Cortex of kidney (tissue), 1 donor: Measurements from ENCODE around the gene TNPO3.

ENCODE experiments used
- DNase-seq: peaks from one replicate; lab custom pipeline; 2025; lab: John Stamatoyannopoulos, UW

Gene TNPO3

DNA sequence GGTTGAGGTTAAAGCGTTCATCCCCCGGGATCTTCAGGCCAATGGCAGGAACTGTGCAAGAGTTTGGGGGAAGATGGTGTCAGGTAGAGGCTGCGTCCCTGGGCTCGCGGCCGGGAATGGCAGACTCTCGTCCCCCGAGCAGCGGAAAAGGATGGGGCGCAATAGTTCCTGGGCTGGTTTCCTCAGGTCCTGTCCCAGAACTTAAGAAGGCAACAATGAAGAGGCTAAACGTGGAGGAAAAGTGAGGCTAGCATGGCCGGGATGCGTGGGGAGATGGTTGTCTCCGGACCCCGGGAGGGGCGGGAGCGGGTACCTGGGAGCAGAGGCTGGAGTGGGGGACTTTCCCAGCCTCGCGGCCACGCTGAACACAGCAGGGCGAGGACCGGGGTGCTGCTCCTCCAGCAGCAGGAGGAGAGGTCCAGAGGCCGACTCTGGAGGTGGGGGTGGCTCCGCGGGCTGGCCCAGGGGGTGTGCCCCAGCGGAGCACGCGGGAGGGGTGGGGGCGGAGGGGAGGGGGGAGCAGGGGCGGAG is 116.3 kb downstream of the TNPO3 start:
- no peak for DNase-seq

DNA sequence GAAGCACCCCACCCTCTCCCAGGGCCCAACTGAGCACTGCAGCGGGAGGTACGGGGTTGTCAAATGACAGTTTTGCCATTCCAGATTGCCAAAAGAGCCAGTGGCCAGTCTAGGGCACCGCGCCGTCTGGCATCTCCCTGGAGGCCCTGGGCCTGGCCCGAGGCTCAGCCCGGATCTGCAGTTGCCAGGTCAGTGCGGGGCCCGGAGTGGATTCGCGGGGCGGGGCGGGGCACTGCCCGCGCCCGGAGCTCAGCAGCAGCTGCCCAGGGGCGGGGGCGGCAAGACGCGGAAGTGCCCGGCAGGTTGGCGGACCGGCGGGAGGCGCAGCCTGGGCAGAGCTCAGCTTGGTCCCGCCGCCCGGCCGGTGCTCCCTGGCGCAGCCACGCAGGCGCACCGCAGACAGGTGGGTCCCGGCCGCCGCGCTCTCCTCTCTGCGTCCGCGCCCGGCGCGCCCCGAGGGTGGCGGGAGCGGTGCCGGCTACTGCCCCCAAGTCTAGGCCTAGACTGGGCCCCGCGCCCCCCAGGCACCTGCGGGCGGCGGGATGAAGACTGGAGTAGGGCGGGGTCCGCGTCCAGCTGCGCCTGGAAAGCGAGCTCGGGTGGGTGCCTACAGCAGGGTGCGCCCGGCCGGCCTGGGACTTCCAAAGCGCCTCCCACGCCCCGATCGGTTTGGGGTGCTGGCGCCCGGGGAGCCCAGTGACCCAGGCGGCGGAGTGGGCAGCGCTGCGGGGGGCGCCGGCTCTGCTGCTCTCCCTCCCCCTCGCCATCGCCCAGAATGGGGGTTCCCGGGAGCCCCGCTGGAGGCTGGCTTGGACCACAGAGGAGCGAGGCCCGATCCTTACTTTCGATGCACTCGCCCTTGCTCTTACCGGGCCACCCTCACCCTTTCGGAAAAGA is 117.0 kb downstream of the TNPO3 start, which contains the start of gene IRF5:
Gene IRF5, plus strand, starts transcription at position 281 of the 897 bp plus-strand sequence. CDS start 4,155 bp downstream, outside the sequence.
- no peak for DNase-seq

DNA sequence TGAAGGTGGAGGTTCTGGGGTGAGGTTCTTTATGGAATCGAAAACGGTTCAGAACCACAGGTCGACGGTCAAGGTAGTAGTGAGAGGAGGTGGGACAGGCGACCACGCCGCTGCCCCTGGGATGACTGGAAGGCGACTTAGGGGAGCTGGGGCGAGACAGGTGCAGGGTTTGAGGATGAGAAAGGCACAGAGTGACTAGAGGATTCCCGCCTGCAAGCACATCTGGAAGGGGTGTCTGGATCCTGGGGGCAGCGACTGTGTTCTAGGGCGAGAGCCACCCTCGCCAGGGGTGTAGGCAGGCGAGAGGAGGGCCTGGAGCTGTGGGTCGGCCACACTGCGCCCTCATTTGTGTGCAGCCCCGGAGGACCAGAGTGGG is 117.7 kb downstream of the TNPO3 start:
- no peak for DNase-seq

DNA sequence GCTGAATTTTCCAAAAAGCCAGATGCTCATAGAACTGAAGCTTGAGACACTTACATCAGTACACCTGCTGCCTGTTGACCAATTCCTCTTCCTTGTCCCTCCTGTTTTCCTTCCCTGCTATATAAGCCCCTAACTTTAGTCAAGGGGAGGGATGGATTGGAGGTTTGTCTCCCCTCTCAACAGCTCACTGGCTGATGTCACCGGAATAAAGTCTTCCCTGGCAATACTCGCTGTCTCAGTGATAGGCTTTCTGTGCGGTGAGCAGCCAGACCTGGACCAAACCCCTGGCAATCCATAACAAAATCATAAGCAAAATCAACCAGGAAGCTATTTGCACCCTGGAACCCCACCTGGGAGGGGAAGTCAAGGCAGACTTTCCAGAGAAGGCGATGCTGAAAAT is 118.1 kb downstream of the TNPO3 start:
- DNase-seq = no peak

DNA sequence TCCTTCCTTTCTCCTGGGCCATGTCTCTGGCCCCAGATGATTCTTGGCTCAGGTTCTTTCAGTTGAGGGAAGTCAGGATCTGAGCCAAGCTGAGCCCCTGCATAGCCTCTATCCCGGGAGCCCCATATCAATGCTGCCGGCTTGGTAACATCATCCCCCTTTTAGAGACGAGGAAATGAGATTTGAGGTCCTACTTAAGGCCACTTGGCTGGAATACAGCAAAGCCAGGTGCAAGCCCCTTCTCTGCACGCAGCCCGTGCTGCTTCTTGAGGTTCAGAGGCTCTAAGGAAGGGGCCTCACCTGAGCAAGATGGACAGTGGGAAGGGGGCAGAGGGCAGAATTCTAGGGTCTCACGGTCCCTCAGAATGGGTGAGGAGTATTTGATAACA is 119.6 kb downstream of the TNPO3 start:
- DNase-seq = no peak

DNA sequence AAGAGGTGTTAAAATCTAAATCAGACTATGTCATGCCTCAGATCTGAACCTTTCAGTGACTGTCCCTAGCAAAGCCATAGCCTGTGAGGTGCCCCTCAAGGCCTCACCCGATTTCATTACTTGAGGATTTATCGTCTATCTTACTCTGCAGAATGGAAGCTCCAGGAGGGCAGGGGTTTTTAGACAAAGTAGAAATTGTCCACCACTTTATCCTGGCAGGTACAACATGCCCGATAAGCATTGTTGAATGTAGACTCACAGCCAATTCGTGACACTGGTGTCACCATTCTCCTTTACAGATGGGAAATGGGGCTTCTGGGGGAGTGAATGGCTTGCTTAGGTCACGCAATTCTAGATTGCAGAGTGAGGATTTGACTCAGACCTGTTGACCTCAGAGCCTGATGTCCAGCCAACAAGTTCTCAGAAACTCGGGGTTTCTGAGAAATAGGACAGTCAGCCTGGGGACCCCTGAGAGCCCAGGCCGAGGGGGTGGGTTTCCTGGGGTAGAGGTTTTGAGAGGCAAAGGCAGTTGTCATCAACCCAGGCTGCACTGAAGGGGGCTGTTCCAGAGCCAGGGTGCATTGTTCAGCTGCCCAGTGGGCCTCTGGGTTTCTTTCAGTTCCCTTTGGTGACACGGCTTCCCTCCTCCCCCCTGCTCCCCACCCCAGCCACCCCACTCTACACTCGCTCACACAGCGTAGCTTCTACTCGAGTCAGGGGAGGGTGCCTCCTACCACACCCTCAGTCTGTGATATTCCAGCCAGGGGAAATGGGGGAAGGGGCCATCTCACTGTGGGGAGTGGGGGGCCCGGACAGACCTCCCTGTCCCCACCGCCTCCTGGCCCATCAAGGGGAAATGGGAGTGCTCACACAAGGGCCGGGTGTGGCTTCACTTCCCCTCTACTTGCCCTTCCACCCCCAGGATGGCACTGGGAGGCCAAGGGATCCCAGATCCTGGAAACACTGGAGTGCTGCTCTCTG is 120.3 kb downstream of the TNPO3 start:
- DNase-seq = no peak

DNA sequence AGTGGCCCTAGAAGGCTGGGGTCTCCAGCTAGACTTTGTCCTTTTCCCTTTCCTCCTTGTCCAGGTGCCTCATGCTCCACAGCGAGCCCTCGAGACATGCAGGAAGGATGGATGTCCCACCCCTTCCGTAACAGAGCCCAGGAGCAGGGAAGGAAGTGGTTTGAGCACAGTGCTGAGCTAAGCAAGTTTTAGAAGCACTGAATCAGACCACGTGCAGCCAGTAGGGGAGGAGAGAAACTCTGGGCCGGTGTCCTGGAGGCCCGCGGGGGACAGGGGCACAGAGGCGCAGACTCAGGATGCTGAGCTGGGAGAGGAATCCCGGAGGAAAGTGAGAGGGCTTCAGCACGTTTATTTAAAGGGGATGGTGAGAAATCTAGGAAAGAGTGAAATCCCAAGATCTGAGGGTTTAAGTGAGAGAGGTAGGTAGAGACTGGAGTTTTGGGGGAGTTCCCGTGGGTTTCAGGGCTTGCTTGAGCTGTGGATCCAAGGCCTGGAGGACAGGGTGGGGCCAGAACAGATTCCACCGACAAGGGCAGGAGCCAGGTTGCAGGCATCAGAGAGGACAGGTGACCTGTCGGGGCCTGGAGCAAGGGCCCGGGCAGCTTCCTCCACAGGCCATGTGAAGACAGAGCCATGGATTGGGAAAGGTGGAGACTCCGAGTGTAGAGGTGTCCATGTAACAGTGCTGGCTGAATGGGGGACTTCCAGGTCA is 121.6 kb downstream of the TNPO3 start:
- no peak for DNase-seq

DNA sequence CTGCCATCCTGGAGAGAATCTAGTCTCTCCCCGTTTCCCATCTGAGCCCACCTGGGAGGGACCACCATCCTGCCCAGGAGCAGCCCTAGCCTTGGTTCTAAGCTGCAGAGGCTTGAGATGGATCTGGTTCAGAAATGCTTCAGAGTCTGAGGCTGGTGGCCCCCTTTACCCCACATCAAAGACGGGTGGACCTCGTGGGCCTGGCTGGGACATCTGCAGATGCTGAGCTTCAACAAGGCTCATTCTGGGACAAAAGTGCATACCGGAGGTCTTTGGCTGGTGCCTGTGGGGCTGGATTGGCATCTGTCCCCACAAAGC is 122.1 kb downstream of the TNPO3 start:
- DNase-seq = no peak

DNA sequence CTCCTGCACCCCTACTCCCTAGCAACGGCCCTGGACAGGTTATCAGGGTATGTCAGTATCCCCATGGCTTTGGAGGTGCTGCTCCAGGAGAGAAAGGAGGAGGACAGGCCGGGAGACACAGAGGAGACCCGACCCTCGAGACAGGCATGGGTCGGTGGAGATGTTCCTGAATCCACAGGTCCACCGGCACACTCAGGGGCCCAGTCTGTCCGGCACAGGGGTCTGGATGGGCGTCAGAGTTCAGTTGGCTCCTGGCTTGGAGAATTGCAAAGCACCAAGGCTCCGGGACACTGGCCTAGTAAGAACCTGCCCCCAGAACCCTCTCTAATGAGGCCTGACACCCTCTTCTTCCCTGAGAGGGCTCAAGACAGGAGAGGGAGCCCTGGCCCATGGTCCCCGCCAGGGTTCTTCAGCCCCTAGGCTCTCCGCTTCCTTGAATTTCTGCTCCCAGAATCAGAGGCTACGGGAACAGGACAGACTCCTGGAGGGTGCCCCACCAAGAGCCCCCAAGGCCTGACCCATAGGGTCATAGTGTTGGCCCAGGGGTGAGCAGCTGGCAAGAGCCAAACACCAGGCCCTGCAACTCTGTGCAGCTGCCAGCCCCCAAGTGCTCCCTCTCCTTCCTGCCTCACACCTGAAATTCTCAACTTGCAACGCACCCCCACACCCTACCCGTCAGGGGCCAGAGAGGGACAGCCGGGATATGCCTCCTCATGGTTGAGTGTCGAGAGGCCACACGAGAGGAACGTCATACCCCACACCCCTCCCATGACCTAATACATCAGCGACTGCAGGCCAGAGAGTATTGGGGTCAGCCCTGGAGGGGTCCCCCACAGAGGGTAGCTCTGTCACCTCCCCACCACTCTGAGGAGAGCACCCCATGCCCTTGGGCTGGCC is 122.7 kb downstream of the TNPO3 start:
- DNase-seq = no peak

DNA sequence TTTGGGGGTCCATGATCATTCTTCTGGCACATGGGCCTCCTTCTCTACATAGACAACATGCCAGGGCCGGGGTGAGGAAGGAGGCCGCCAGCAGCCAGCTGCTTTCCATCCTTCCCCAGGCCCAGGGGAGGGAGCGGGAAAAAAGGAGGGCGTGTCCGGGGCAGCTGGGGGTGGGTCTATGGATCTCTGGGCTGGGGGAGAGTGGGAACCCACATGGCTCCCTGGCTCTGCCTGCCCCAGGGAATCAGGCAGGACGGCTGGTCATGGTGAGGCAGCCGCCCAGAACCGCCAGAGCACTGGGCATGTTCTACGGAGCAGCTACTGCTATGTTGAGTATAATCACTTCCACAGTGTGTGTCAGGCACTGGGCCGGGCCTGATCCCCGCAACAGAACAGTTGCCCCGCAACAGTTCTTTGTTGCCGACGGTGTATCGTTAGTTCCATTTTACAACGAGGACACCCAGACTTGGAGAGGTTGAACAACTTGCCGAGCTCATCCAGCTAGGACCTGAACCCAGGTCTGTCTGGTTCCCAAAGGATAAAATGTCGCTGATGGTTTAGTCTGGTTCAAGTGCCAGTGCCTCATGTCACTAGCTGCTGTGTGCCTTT is 123.6 kb downstream of the TNPO3 start:
- no peak for DNase-seq

DNA sequence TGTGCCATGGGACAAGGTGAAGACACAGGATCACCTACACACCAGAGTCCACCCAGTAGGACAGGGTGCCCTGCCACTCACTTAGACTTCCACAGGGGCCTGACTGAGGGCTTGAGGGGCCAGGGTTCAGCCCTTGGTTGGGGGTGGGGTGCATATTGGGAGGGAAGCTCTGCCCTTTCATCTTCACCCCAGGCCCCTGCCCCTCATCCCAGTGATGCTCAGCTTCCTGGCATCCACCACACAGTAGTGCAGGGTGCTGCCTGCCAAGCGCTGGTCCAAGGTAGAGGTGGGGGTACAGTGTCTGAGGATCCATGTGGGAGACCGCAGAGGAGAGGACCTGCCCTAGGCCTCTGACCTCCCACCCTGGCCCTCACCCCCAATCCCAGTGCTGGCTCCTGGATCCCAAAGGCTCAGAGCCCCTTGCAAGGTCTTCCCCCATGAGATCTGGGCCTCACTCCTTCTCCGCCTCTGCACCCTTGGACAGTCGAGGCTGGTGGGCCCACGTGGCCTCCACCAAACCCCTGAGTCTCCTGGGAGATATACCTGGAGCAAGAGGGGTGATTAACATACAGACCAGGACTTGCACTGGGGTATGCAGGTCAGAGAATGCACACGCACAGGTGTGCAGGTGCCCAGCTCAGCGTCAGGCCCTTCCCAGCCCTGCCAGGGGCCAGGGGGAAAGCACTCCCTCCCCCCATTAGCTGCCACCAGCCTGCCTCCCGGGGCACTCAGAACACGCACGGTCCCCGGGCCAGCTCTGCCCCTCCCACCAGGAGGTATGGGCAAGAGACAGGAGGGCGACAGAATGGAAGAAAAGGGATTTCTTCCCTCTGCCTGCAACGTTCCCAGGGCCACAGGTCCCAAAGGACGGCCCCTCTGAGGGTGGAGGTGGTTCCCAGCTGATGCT is 125.8 kb downstream of the TNPO3 start:
- no peak for DNase-seq

DNA sequence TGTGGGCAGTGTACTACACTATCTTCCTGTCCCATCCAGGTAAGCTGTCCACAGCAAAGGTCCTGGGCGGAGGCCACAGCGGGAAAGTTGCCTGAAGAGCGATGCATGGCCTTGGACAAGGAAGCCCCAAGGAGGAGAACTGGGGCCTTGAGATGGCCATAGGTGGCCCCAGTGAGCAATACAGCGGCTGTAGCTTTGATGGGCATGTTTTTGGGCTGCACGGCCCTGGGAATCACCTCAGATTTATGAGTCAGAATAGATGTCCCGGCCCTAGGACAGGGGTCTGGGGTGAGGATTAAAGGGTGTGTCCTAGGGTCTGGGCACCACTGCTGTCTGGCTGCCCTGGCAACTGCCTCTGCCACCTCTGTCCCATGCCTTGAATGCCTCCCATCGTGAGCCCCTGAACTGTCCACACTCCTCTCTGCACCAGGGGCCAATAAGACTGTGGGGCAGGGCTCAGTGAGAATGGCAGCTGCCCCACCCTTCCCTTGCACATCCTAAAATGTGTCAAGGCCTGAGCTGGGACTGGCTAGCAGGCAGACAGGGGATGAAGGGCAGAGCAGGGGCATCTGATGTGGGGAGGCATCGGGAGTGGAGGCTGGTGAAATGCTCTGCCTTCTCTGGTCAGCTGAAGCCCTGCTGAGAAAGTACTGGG is 126.6 kb downstream of the TNPO3 start:
- no peak for DNase-seq

DNA sequence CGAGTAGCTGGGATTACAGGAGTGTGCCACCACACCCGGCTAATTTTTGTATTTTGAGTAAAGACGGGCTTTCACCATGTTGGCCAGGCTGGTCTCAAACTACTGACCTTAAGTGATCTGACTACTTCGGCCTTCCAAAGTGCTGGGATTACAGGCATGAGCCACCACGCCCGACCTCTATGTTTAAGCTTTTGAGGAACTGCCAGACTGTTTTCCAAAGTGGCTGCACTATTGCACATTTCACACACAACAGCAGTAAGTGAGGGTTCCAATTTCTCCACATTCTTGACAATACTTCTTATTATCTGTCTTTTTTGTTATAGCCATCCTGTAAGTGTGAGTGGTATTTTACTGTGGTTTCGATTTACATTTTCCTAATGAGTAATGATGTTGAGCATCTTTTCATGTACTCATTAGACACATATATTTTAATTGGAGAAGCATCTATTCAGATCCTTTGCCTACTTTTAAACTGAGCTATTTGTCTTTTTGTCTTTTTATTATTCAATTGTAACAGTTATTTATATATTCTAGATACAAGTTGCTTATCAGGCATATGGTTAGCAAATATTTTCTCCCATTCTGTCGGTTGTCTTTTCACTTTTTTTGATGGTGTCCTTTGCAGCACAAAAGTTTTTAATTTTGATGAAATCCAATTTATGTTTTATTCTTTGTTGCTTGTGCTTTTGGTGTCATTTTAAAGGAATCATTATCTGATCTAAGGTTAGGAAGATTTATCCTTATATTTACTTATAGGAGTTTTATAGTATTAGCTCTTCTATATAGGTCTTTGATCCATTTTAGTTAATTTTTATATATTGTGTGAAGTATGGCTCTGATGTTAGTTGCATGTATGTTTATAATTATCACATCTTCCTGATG is 130.0 kb downstream of the TNPO3 start:
- no peak for DNase-seq

DNA sequence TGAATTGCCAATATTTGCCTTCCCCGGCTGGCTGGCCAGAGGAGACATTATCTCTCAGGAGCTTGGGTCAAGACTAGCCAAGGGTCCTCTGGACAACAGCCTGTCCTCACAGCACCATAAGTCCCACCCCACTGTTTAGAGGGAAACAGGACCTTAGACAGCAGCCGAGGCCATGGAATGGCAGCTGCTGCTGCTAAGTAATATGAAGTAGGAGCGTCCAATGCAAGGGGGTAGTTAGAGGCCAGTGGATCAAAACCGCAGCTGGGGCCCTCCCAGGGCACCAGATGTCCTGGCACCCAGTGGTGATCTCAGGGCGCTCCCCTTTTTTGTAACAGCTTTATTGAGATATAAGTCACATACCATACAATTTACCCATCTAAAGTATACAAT is 131.5 kb downstream of the TNPO3 start:
- DNase-seq = no peak

DNA sequence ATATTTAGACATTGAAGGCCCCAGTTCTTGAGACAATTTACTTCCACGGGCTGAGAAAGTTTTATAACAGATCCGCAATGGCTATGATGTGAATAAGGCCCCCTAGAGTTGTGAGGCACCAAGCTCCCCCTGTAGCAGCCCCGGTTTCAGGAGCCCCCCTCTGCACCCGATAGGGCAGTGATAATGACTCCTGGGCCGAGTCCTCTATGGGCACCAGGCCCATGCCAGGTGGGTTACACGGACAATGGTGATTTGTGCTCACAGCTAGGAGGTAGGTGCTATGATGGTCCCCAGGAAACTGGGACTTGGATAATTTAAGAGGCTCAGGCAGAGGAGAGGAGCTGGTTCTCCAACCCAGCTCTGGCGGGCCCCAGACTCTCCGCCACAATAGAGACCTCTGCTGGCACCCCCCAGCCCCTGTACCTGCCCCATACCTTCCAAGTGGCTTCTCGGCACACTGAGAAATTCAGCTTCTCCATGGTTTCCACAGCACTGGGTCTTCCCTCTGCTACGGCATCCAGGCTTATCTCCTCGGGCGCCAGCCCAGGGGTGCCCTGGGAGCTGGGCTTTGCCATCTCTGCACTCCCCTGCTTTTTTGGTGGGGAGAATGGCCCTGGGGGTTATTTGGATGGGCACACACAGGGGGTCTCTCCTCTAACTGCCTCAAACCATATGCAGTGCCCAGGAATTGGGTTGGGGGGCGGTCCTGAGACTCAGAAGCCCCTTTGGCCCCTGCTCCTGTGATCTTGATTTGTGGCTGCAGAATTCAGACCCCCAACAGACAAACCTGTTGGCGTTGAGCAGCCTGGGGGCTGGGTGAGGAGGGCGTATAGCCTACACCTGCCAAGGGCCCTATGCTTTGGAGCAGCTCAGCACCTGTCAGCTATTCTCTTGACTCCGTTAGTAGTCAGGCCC is 132.2 kb downstream of the TNPO3 start:
- no peak for DNase-seq

DNA sequence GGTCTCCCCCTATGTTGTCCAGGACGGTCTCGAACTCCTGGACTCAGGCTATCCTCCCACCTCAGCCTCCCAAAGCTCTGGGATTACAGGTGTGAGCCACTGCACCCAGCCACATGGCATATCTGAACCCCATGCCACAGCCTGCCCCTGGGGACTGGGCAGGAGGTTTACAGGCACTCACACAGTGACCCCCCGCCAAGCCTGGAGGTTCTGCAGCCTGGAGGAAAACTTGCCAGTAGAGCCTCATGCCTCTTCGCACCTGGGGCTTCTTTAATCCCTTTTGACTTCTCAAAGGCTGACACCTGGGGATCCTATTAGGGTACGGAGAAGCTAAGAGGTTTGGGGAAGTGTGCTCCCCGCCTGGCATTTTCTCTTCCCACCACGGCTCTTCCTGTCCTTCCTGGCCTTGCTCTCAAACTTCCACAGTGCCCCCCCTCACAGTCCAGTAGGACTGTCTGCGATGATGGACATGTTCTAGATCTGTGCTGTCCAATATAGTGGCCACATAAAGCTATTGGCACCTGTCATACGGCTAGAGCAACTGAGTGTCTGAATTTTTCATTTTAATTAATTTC is 133.0 kb downstream of the TNPO3 start:
- no peak for DNase-seq
